IPS-18c (cell line): ENCODE data around the gene TPPP3.
A peak's percentile ranks its signal among the peaks of the same experiment; 100 is the strongest.

ENCODE experiments used
- H3K4me3 ChIP-seq: 2 replicates; pipeline ENCODE4 v1.7.0; 2013; ENCODE audit warnings: low read depth, mild to moderate bottlenecking, low read length, moderate library complexity; ENCODE audit not compliant: insufficient read depth
- H3K9me3 ChIP-seq: one replicate; pipeline ENCODE4 v1.6.1; 2013; ENCODE audit warnings: mild to moderate bottlenecking, low read length, moderate library complexity; ENCODE audit not compliant: control insufficient read depth, insufficient read depth

TPPP3 gene

GRCh38 chr16:67396159-67397035, 3.1 kb upstream of the TPPP3 start:
- H3K9me3 ChIP-seq: peaks cover 2% of the 10 kb centered on the region
- peak overlapping the region; percentile 17; the same call in 1 of the 2 replicates for H3K4me3 ChIP-seq

DNA sequence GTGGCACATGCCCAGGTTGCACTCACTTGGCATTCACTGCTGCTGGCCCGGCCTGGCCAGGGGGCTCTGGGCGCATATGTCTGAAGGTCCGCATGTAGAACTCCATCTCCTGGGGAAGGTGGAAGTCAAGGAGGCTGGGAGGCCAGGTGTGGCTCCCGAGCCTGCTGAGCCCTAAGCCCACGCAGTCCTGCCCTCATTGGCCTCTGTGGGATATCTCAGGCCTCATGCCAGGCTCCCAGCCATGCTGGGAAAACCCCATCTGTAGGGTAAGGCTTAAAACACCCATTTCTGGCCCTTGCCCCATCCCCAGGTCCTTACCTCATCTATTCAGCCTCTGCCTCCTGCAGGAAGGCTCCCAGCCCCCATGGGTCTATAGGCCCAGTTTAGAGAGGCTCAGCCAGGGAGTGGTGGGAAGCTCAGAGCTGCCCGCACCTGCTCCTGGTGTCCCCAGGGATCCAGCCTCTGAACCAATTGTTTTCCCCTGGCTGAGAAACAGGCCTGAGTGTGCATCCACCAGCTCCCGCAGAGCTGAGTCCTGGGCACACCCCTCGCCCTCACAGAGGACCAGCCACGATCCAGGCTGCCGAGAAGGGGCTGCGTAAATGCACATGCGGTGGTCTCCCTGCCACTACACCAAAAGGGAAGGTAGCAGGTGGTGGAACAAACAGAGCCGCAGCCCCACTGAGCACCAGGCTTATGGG, 2.3 kb upstream of the TPPP3 start:
- Histone ChIP-seq H3K4me3 (peak overlapping the region; percentile 20; the same call in 1 of the 2 replicates), H3K9me3 (peaks cover 2% of the 10 kb centered on the region)

- peaks cover 2% of the 10 kb centered on the region for H3K9me3 ChIP-seq
- H3K4me3 ChIP-seq: no peak overlapping the region
These were observed 1.8 kb upstream of the TPPP3 start for GRCh38 chr16:67395105-67395457.

DNA sequence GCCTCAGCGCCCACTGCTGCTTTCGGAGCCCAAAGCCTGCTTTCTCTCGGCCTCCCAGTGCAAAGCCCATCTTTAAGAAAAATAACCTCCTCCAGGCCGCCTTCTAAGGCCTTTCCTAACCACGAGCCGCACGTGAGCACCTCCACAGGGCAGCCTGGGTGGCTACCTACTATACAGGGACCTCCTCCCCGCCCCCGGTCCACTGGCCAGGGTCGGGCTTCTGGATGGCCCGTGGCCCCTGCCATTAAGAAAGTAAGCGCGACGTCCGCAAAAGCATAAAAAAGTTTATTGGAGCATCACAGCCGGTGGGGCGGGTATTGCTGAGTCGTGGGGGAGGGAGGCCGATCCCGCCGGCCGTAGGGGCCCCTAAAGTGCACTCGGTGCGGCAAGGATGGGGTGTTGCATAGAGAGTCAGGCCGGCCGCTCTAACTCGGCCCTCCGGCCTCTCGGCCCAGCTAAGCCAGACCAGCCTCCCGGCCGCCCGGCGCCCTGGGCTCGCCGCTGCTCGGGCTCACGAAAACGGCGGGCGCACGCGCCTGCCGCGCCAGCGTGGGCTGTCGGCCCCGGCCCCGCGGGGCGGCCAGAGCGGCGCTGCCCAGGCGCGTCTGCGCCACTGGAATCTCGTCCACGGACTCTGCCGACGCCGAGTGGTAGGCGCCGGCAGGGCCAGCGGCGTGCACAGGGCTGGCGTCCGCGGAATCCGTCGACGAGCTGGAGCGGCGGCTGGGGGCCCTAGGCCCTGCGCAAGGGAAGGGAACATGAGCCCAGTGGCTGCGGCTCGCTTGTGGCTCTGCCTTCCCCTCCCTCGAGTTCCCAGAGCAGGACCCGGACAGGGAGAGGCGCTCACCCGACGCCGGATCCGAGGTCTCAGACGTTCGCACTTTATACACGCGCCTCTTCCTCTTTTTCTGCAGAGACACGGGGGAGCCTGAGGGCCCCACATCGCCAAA, 1.1 kb upstream of the TPPP3 start:
- peaks cover 2% of the 10 kb centered on the region for H3K9me3 ChIP-seq
- peak overlapping the region; percentile 34 for H3K4me3 ChIP-seq

DNA sequence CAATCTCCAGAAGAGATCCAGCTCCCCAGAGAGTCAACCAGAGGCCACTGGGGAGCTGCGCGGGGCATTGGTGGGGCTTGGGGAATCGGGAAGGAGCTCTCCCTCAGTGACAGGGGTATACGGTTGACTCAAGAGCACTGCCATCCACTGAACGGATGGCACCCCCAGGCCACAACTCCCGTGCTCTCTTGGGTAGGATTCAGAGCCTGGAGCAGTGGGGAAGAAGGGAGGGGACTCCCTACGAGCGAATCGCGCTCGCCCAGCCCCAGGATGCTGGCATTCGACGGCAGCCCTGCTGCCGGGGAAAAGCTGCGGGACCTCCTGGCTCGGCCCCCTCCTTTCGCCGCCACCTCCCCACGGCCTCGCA, 473 bp upstream of the TPPP3 start:
- Histone ChIP-seq H3K9me3 (peaks cover 2% of the 10 kb centered on the region), H3K4me3 (peak overlapping the region; percentile 34)

- peaks cover 2% of the 10 kb centered on the region for H3K9me3 ChIP-seq
- peak overlapping the region; percentile 38; the same call in 1 of the 2 replicates for H3K4me3 ChIP-seq
These were observed 818 bp downstream of the TPPP3 start for GRCh38 chr16:67392301-67393059.

- H3K9me3 ChIP-seq: peaks cover 2% of the 10 kb centered on the region
These were observed 1.6 kb downstream of the TPPP3 start for GRCh38 chr16:67391424-67392300.

DNA sequence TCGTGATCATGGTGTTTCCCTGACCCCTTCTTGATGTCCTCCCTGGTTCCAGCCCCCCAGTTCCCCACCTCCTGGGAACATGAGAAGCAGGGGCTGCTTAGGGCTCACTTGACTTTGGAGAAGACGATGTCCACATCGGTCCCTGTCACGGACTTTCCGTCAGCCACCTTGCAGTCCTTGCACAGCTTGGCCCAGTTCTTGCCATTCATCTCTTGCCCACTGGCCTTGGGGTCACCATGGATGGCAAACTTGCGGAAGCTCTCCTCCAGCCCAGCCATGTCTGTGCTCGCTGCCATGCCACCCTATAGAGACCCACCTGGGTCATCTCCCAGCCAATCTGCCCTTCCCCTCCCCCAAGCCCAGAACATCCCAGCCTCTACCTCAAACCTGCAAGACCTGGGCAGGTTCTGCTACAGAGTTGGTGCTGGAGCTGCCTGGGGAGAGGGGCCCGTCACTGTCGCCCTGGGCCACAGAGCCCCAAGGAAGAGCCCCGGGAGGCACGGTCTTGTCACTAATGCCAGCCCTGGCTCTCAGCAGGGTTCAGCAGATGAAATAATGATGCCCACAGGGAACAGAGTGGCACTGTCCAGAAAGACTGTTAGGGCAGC, 2.4 kb downstream of the TPPP3 start:
- Histone ChIP-seq H3K9me3 (peaks cover 2% of the 10 kb centered on the region), H3K4me3 (no peak overlapping the region)

More at GRCh38 chr16:67391424-67392300, 1.6 kb downstream of the TPPP3 start:
- H3K4me3 ChIP-seq: no peak overlapping the region

DNA sequence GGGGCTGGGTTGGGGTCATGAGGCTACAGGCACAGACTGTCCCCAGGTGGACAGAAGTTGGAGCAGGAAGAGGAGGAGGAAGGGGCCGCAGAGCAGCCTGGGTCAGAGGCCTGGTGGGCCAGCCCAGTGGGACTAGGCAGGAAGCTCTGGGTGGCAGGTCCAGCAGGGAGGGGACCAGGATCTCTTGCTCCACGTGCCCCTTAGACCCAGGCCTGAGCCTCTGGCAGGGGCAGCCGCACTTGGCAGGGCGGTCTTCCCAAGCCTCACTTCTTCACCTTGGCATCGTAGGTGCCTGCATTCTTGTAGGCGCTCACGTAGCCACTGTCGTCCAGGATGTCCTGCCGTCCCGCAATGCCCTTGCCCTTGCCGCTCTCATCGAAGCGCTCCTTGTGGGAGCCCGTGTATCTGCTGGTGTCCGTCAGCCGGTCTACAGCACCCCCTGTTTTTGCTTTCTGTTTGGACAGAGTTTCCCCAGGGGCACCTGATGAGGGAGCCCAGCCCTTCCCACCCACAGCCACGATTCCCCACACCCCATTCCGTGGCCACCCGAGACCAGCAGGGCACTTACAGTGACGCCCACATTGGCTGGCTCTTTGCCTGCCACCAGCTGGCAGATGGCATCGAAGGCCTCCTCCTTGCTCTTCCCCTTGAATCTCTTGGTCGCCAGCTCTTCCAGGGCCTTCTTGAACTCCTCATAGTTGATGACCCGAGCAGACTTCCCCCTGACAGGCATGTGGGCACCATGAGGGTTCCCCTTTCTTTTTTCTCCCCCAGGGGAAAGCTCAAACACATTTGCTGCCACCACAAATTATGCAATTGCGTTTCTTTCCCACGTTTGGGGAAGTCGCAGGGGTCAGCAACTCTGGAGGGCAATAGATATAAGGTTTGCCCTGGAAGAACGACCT, 3.1 kb downstream of the TPPP3 start:
- Histone ChIP-seq H3K4me3 (no peak overlapping the region), H3K9me3 (peaks cover 2% of the 10 kb centered on the region)

GRCh38 chr16:67388591-67388990, 4.7 kb downstream of the TPPP3 start:
- H3K9me3 ChIP-seq: peaks cover 2% of the 10 kb centered on the region
- no peak overlapping the region for H3K4me3 ChIP-seq

DNA sequence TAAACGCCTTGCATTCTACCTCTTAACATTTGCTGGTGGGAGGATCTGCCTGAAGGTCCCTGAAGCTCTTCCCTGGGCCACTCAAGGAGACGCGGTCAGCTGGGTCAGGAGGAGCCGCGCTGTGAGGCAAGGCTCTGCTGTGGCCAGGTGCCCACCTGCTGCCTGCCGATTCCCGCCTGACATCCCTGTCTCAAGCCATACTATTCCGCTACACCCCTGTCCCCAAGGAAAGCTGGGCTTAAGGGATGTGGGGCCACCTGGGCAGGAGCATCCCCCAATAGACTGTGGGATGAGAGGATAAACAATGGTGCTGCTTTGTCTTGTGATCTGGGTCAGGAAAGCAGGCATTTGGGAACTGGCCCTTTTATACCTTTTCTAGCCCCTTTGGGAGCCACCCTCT, 5.1 kb downstream of the TPPP3 start:
- no peak overlapping the region for H3K4me3 ChIP-seq
- peaks cover 2% of the 10 kb centered on the region for H3K9me3 ChIP-seq

GRCh38 chr16:67387479-67388079, 5.7 kb downstream of the TPPP3 start:
- Histone ChIP-seq H3K4me3 (no peak overlapping the region), H3K9me3 (peaks cover under 1% of the 10 kb centered on the region)

GRCh38 chr16:67386861-67387455, 6.3 kb downstream of the TPPP3 start:
- Histone ChIP-seq H3K4me3 (no peak overlapping the region), H3K9me3 (no peaks in the 10 kb centered on the region)
